Stimulated activated effector memory CD8-positive, alpha-beta T cell treated with anti-CD3 and anti-CD28 coated beads, Interleukin-12 subunit alpha, Interleukin-12 subunit beta, amount 100 ng/mL, for 72 hours (primary cell): ENCODE data around the gene SIGLEC5.

ENCODE experiments used
- ATAC-seq: fragments of 150-1000 bp; cut with Tn5 transposase; 2 replicates; pipeline ENCODE4 v1.10.0; 2021
- DNase-seq, 2 donors: peaks; one replicate each; pipeline ENCODE4 v3.0.0; 2021 to 2022; ENCODE audit warnings: low spot score in 2 of 2
- H3K27ac Mint-ChIP-seq: one replicate; pipeline ENCODE4 v1.8.0; 2022; ENCODE audit warnings: mild to moderate bottlenecking, mixed read lengths
- H3K36me3 Mint-ChIP-seq: one replicate; pipeline ENCODE4 v1.8.0; 2022; ENCODE audit warnings: mild to moderate bottlenecking, mixed read lengths
- H3K4me1 Mint-ChIP-seq: one replicate; pipeline ENCODE4 v1.8.0; 2022; ENCODE audit warnings: mixed read lengths
- H3K4me3 Mint-ChIP-seq: one replicate; pipeline ENCODE4 v1.8.0; 2022; ENCODE audit warnings: mild to moderate bottlenecking, mixed read lengths
- H3K9me3 Mint-ChIP-seq: one replicate; pipeline ENCODE4 v1.8.0; 2022; ENCODE audit warnings: mixed read lengths

SIGLEC5 gene

GRCh38 chr19:51586103-51586728 lies 44.0 kb downstream of the SIGLEC5 start:
- Mint-ChIP-seq H3K4me3 (no peak overlapping the region), H3K9me3 (peaks cover 30% of the 10 kb centered on the region)

GRCh38 chr19:51576850-51577249 lies 53.4 kb downstream of the SIGLEC5 start:
- Mint-ChIP-seq H3K4me1 (peaks cover 13% of the 10 kb centered on the region), H3K27ac (no peak overlapping the region), H3K9me3 (no peaks in the 10 kb centered on the region), H3K36me3 (peaks cover 75% of the 10 kb centered on the region), H3K4me3 (no peak overlapping the region)
- no peak for ATAC-seq
- no peak for DNase-seq

More at GRCh38 chr19:51586103-51586728, 44.0 kb downstream of the SIGLEC5 start:
- Mint-ChIP-seq H3K27ac (no peak overlapping the region), H3K36me3 (peaks cover 54% of the 10 kb centered on the region), H3K4me1 (no peaks in the 10 kb centered on the region)
- ATAC-seq (no peak), DNase-seq (no peak)

GRCh38 chr19:51573331-51573730 lies 56.9 kb downstream of the SIGLEC5 start:
- no peak overlapping the region for H3K4me3 Mint-ChIP-seq
- H3K36me3 Mint-ChIP-seq = peaks cover 60% of the 10 kb centered on the region
- DNase-seq = no peak
- H3K4me1 Mint-ChIP-seq = peaks cover 24% of the 10 kb centered on the region
- peaks cover 2% of the 10 kb centered on the region for H3K9me3 Mint-ChIP-seq
- no peak overlapping the region for H3K27ac Mint-ChIP-seq
- ATAC-seq = no peak

GRCh38 chr19:51572908-51573307 lies 57.3 kb downstream of the SIGLEC5 start:
- DNase-seq (no peak), ATAC-seq (no peak)
- no peak overlapping the region for H3K27ac Mint-ChIP-seq
- H3K4me1 Mint-ChIP-seq = peaks cover 24% of the 10 kb centered on the region
- H3K4me3 Mint-ChIP-seq = no peak overlapping the region
- peaks cover 56% of the 10 kb centered on the region for H3K36me3 Mint-ChIP-seq
- peaks cover 2% of the 10 kb centered on the region for H3K9me3 Mint-ChIP-seq

GRCh38 chr19:51572410-51572809 lies 57.8 kb downstream of the SIGLEC5 start:
- peaks cover 51% of the 10 kb centered on the region for H3K36me3 Mint-ChIP-seq
- no peak for DNase-seq
- ATAC-seq = no peak
- peak overlapping the region; percentile 98 for H3K4me3 Mint-ChIP-seq
- no peak overlapping the region for H3K27ac Mint-ChIP-seq
- peaks cover 24% of the 10 kb centered on the region for H3K4me1 Mint-ChIP-seq
- H3K9me3 Mint-ChIP-seq = peaks cover 2% of the 10 kb centered on the region

- DNase-seq (no peak), ATAC-seq (no peak)
- peaks cover 43% of the 10 kb centered on the region for H3K36me3 Mint-ChIP-seq
- peaks cover 24% of the 10 kb centered on the region for H3K4me1 Mint-ChIP-seq
- peak overlapping the region; percentile 97 for H3K27ac Mint-ChIP-seq
- H3K9me3 Mint-ChIP-seq = peaks cover 2% of the 10 kb centered on the region
- peak overlapping the region; percentile 98 for H3K4me3 Mint-ChIP-seq
Measured at GRCh38 chr19:51571599-51571998, 58.6 kb downstream of the SIGLEC5 start.

- Mint-ChIP-seq H3K36me3 (peaks cover 37% of the 10 kb centered on the region), H3K27ac (peak within 1 kb of the TSS; percentile 97), H3K4me1 (peaks cover 24% of the 10 kb centered on the region), H3K9me3 (peaks cover 2% of the 10 kb centered on the region), H3K4me3 (peak within 1 kb of the TSS; percentile 98)
- DNase-seq (peak; percentile 64 to 90), ATAC-seq (peak; percentile 93)
Measured at GRCh38 chr19:51570962-51571575, 59.1 kb downstream of the SIGLEC5 start, which contains the start of gene ZNF175. Gene ZNF175, plus strand, starts transcription at chr19:51571283. Its CDS starts 2,047 bp downstream, at chr19:51573330.

- H3K4me1 Mint-ChIP-seq = peaks cover 22% of the 10 kb centered on the region
- DNase-seq (no peak), ATAC-seq (no peak)
- H3K36me3 Mint-ChIP-seq = peaks cover 11% of the 10 kb centered on the region
- peaks cover 2% of the 10 kb centered on the region for H3K9me3 Mint-ChIP-seq
- no peak overlapping the region for H3K4me3 Mint-ChIP-seq
- no peak overlapping the region for H3K27ac Mint-ChIP-seq
Measured at GRCh38 chr19:51568456-51568855, 61.7 kb downstream of the SIGLEC5 start.

- no peak overlapping the region for H3K4me3 Mint-ChIP-seq
- H3K9me3 Mint-ChIP-seq = peaks cover 2% of the 10 kb centered on the region
- no peak overlapping the region for H3K27ac Mint-ChIP-seq
- DNase-seq (no peak), ATAC-seq (no peak)
- peaks cover 18% of the 10 kb centered on the region for H3K4me1 Mint-ChIP-seq
- peaks cover 5% of the 10 kb centered on the region for H3K36me3 Mint-ChIP-seq
Measured at GRCh38 chr19:51567583-51567982, 62.6 kb downstream of the SIGLEC5 start.

GRCh38 chr19:51566489-51567100 lies 63.6 kb downstream of the SIGLEC5 start:
- Mint-ChIP-seq H3K4me1 (peaks cover 8% of the 10 kb centered on the region), H3K9me3 (peaks cover 2% of the 10 kb centered on the region), H3K36me3 (peaks cover 5% of the 10 kb centered on the region), H3K4me3 (no peak overlapping the region), H3K27ac (no peak overlapping the region)
- ATAC-seq = no peak
- DNase-seq = no peak

GRCh38 chr19:51565583-51565982 lies 64.6 kb downstream of the SIGLEC5 start:
- DNase-seq = no peak
- Mint-ChIP-seq H3K4me1 (no peaks in the 10 kb centered on the region), H3K36me3 (no peaks in the 10 kb centered on the region), H3K4me3 (no peak overlapping the region), H3K9me3 (peaks cover 2% of the 10 kb centered on the region), H3K27ac (no peak overlapping the region)
- ATAC-seq = no peak

- Mint-ChIP-seq H3K36me3 (no peaks in the 10 kb centered on the region), H3K9me3 (no peaks in the 10 kb centered on the region), H3K4me3 (no peak overlapping the region), H3K27ac (no peak overlapping the region), H3K4me1 (no peaks in the 10 kb centered on the region)
- no peak for DNase-seq
- ATAC-seq = no peak
Measured at GRCh38 chr19:51564791-51565190, 65.4 kb downstream of the SIGLEC5 start.
